ENCODE data around the gene FBN1. TPM values are rescaled to one million over a fixed set of nuclear protein-coding genes. Genes with fewer than 3 reads are reported as not detected.

FBN1 gene
- total RNA-seq, 1 experiment from 2014 or later = 0.43 TPM

DNA sequence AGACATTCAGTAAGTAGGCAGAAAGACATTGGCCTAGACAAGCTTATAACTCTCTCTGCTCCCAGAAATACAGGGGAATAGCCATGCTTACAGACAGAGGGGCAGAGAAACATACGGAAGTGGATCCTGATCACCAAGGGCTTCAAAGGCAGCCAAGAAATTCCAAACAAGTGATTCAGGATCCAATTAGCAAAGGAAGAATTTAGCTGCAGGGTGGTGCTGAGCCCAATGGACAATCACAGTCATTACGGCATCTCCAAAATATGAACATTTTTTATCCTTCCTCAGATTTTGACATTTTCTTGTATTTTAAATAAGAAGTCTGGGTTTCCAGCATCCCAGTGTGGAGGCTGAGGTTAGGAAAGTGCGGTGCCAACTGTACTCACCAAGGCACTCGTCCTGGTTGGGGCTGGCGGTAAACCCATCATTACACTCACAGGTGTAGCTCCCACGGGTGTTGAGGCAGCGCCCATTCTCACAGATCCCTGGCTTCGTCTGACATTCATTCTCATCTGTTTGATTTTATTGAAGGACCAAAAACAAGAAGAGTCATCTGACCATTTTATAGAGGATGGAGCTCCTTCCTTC, 217.5 kb downstream of the FBN1 start:
- Histone ChIP-seq H3K4me3 (ENCODE audit: low read depth, low read length) (no peak overlapping the region), H3K4me1 (no peaks in the 10 kb centered on the region), H3K27me3 (replicated peaks; ENCODE audit: control insufficient read depth, insufficient read depth, low read length) (peaks cover 2% of the 10 kb centered on the region), H3K9me3 (no peaks in the 10 kb centered on the region), H3K36me3 (ENCODE audit: control insufficient read depth, insufficient read depth, low read length) (no peaks in the 10 kb centered on the region)
- POLR2A ChIA-PET = no interaction called here
- Mint-ChIP-seq H3K36me3 (ENCODE audit: insufficient read depth, unreplicated experiment) (no peaks in the 10 kb centered on the region), H3K27me3 (ENCODE audit: insufficient read depth, unreplicated experiment) (peaks cover 21% of the 10 kb centered on the region), H3K4me1 (ENCODE audit: low read depth, unreplicated experiment) (no peaks in the 10 kb centered on the region), H3K4me3 (ENCODE audit: unreplicated experiment) (no peak overlapping the region), H3K27ac (ENCODE audit: unreplicated experiment) (no peak overlapping the region), H3K9me3 (ENCODE audit: unreplicated experiment) (no peaks in the 10 kb centered on the region)
- DNase-seq = no peak
- CTCF ChIA-PET = no interaction called here
- BruUV-seq (replicated peaks) = no TSS peak
- intact Hi-C loops (cut with micrococcal nuclease; ENCODE audit: unreplicated experiment) = no loop called here
- TF ChIP-seq, protein P1, sequence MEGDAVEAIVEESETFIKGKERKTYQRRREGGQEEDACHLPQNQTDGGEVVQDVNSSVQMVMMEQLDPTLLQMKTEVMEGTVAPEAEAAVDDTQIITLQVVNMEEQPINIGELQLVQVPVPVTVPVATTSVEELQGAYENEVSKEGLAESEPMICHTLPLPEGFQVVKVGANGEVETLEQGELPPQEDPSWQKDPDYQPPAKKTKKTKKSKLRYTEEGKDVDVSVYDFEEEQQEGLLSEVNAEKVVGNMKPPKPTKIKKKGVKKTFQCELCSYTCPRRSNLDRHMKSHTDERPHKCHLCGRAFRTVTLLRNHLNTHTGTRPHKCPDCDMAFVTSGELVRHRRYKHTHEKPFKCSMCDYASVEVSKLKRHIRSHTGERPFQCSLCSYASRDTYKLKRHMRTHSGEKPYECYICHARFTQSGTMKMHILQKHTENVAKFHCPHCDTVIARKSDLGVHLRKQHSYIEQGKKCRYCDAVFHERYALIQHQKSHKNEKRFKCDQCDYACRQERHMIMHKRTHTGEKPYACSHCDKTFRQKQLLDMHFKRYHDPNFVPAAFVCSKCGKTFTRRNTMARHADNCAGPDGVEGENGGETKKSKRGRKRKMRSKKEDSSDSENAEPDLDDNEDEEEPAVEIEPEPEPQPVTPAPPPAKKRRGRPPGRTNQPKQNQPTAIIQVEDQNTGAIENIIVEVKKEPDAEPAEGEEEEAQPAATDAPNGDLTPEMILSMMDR (IDR thresholded peaks at IDR 0.05; ENCODE audit: insufficient read depth in 1 of 2, low read depth in 1 of 2, low read length in 1 of 2, severe bottlenecking in 1 of 2, unreplicated experiment in 1 of 2) = no peak

DNA sequence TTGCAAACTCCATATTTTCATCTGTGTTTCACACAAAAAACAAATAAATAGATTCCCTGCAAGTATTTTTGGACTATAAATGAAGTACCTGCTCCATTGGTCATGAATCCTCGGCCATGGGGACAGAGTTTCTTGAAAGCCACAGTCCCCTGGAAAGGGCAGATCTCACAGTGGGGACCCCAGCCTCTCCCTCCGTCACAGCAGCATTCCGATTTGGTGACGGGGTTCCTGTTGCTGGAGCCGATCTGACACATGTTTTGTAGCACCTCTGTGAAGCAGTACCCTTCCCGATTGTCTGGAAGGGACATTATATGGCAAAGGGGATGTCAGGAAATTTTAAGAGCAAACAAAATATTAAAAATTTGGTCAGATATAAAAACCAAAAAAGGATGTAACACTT, 218.0 kb downstream of the FBN1 start:
- ChIA-PET CTCF (no interaction called here), POLR2A (no interaction called here)
- Mint-ChIP-seq H3K4me3 (ENCODE audit: unreplicated experiment) (no peak overlapping the region), H3K27me3 (ENCODE audit: insufficient read depth, unreplicated experiment) (peaks cover 21% of the 10 kb centered on the region), H3K27ac (ENCODE audit: unreplicated experiment) (no peak overlapping the region), H3K36me3 (ENCODE audit: insufficient read depth, unreplicated experiment) (no peaks in the 10 kb centered on the region), H3K4me1 (ENCODE audit: low read depth, unreplicated experiment) (no peaks in the 10 kb centered on the region), H3K9me3 (ENCODE audit: unreplicated experiment) (no peaks in the 10 kb centered on the region)
- no TSS peak for BruUV-seq (replicated peaks)
- no peak for DNase-seq
- Histone ChIP-seq H3K36me3 (ENCODE audit: control insufficient read depth, insufficient read depth, low read length) (no peaks in the 10 kb centered on the region), H3K27me3 (replicated peaks; ENCODE audit: control insufficient read depth, insufficient read depth, low read length) (peaks cover 2% of the 10 kb centered on the region), H3K4me3 (ENCODE audit: low read depth, low read length) (no peak overlapping the region), H3K4me1 (no peaks in the 10 kb centered on the region), H3K9me3 (no peaks in the 10 kb centered on the region)
- TF ChIP-seq, protein P1 (IDR thresholded peaks at IDR 0.05; ENCODE audit: insufficient read depth in 1 of 2, low read depth in 1 of 2, low read length in 1 of 2, severe bottlenecking in 1 of 2, unreplicated experiment in 1 of 2) = no peak
- intact Hi-C loops (cut with micrococcal nuclease; ENCODE audit: unreplicated experiment) = no loop called here

DNA sequence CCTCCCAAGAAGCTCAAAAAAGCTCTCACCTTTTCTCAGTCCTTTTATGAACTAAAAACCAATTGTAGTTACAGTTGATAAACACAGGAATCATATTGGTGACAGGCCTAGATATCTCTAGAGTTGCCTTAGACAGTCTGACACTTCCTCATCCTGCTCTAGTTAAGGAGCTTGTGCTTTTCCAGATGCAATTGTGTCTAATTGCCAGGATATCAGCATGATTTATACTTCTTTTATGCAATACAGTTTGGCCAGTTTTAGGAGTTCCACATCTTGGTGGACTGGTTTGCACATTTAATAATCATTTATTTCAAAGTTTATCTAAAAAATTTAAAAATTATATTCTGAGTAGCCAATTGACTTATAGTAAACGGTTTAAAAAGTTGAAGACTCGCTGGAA, 218.6 kb downstream of the FBN1 start:
- no peaks in the 10 kb centered on the region for H3K9me3 Mint-ChIP-seq (ENCODE audit: unreplicated experiment)
- H3K9me3 ChIP-seq = no peaks in the 10 kb centered on the region
- H3K4me1 ChIP-seq = no peaks in the 10 kb centered on the region
- H3K27me3 Mint-ChIP-seq (ENCODE audit: insufficient read depth, unreplicated experiment) = peaks cover 22% of the 10 kb centered on the region
- ChIA-PET CTCF (no interaction called here), POLR2A (no interaction called here)
- no peak overlapping the region for H3K27ac Mint-ChIP-seq (ENCODE audit: unreplicated experiment)
- intact Hi-C loops (cut with micrococcal nuclease; ENCODE audit: unreplicated experiment) = no loop called here
- no peak overlapping the region for H3K4me3 ChIP-seq (ENCODE audit: low read depth, low read length)
- no peaks in the 10 kb centered on the region for H3K4me1 Mint-ChIP-seq (ENCODE audit: low read depth, unreplicated experiment)
- no TSS peak for BruUV-seq (replicated peaks)
- H3K4me3 Mint-ChIP-seq (ENCODE audit: unreplicated experiment) = no peak overlapping the region
- no peaks in the 10 kb centered on the region for H3K36me3 Mint-ChIP-seq (ENCODE audit: insufficient read depth, unreplicated experiment)
- no peak for DNase-seq
- no peaks in the 10 kb centered on the region for H3K36me3 ChIP-seq (ENCODE audit: control insufficient read depth, insufficient read depth, low read length)
- TF ChIP-seq, protein P1 (IDR thresholded peaks at IDR 0.05; ENCODE audit: insufficient read depth in 1 of 2, low read depth in 1 of 2, low read length in 1 of 2, severe bottlenecking in 1 of 2, unreplicated experiment in 1 of 2) = no peak
- H3K27me3 ChIP-seq (replicated peaks; ENCODE audit: control insufficient read depth, insufficient read depth, low read length) = peaks cover 2% of the 10 kb centered on the region
